Purkinje cell (primary cell): Measurements from ENCODE around the gene SMIM10. TPM values are rescaled to one million over a fixed set of nuclear protein-coding genes. Genes with fewer than 3 reads are reported as not detected.

ENCODE experiments used
- polyA plus RNA-seq: library from polyadenylated mRNA; unstranded; fragments of >200 nt; fragmentation: Nextera tagmentation; gene quantifications from 2 replicates; pipeline ENCODE4 v1.2.1, GENCODE V29; 2014

The SMIM10 gene
- 1.2 TPM in 1 of 2 replicates, not detected in the other for polyA plus RNA-seq

DNA sequence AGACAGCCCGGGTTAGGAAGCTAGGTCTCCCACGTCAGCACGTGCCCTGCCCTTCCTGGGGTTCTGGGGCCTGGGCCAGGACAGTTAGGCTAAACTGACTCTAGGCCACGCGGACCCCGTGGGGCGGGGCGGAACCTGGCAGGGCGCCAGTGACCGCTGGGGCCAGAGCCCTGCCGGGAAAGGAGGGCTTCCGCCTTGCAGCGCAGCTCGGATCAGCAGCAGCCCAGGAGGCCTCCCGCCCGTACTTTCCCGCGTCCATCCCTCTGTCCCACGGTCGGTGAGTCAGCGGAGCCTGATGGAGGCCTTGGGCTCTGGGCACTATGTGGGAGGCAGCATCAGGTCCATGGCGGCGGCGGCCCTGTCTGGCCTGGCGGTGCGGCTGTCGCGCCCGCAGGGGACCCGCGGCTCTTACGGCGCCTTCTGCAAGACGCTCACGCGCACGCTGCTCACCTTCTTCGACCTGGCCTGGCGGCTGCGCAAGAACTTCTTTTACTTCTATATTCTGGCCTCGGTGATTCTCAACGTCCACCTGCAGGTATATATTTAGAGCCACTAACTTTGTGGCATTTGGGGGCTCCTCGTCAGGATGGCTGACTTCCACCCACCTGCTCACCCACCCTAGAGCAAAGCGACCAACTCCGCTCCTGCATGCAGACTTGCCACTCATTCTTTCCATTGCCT is at the start of gene SMIM10:
Gene SMIM10, plus strand, starts transcription at position 191 of the 681 bp plus-strand sequence. Its CDS starts 105 bp downstream, at position 296.

Other genes with a start within 250 kb of the SMIM10 start
- gene PABIR2, start 193.8 kb upstream of the SMIM10 start, polyA plus RNA-seq = 14.3 TPM in 2 replicates
- gene MOSPD1, start 75.7 kb upstream of the SMIM10 start, polyA plus RNA-seq = 7.7 and 12.3 TPM in 2 replicates
- 3.0 and 5.2 TPM in 2 replicates for gene RTL8B, start 31.6 kb downstream of the SMIM10 start, polyA plus RNA-seq
- 108 and 139 TPM in 2 replicates for gene RTL8C, start 41.4 kb downstream of the SMIM10 start, polyA plus RNA-seq
- gene RTL8A, start 61.1 kb downstream of the SMIM10 start, polyA plus RNA-seq = 31.0 and 44.4 TPM in 2 replicates
- gene SMIM10L2B, start 107.7 kb downstream of the SMIM10 start, polyA plus RNA-seq = 2.4 TPM in 1 of 2 replicates, not detected in the other
- not detected in 2 replicates for gene ETDB, start 129.5 kb downstream of the SMIM10 start, polyA plus RNA-seq
- 0.22 TPM in 1 of 2 replicates, not detected in the other for gene CT55, start 180.4 kb downstream of the SMIM10 start, polyA plus RNA-seq